Keratinocyte (primary cell): Measurements from ENCODE around the gene KIFC3. TPM values are rescaled to one million over a fixed set of nuclear protein-coding genes. Genes with fewer than 3 reads are reported as not detected.

Experiments
- DNase-seq: peaks from one replicate; pipeline ENCODE4 v3.0.0-alpha.2; 2011; ENCODE audit warnings: low read depth, missing footprints, low spot score
- FAIRE-seq: peaks from 2 replicates; lab custom pipeline; 2011; peaks lifted over from hg19 to GRCh38; lab: Jason Lieb, UNC
- H2AFZ ChIP-seq: 2 replicates; pipeline ENCODE4 v1.6.0; 2012; ENCODE audit warnings: low read length, control low read depth, inconsistent platforms; ENCODE audit not compliant: control insufficient read depth
- H3K27ac ChIP-seq: 2 replicates; pipeline ENCODE4 v1.5.1; 2011; ENCODE audit warnings: low read length; ENCODE audit not compliant: control insufficient read depth, insufficient read depth
- H3K27me3 ChIP-seq: 3 replicates; pipeline ENCODE4 v1.6.0; 2011; ENCODE audit warnings: low read length; ENCODE audit not compliant: control insufficient read depth, insufficient read depth; ENCODE audit errors: extremely low read depth
- H3K36me3 ChIP-seq, 2 experiments: 2 replicates in 1 of 2; 3 replicates in 1 of 2; pipeline ENCODE4 v1.5.1; 2011; ENCODE audit warnings: low read length in 2 of 2, mild to moderate bottlenecking in 1 of 2; ENCODE audit not compliant: control insufficient read depth in 2 of 2, insufficient read depth in 2 of 2; ENCODE audit errors: extremely low read depth in 1 of 2
- H3K4me1 ChIP-seq: 3 replicates; pipeline ENCODE4 v1.5.1; 2011; ENCODE audit warnings: low read length; ENCODE audit not compliant: control insufficient read depth, insufficient read depth; ENCODE audit errors: extremely low read depth
- H3K4me2 ChIP-seq: 3 replicates; pipeline ENCODE4 v1.6.0; 2011; ENCODE audit warnings: low read depth, low read length; ENCODE audit not compliant: control insufficient read depth, insufficient read depth; ENCODE audit errors: extremely low read depth
- H3K4me3 ChIP-seq, 3 experiments: fragments of 200-600 bp in 1 of 3; sonication (generic) in 1 of 3; 2 replicates in 2 of 3; 3 replicates in 1 of 3; pipeline ENCODE4 v1.5.1; 2011 to 2016; ENCODE audit warnings: low read length in 3 of 3, mild to moderate bottlenecking in 3 of 3, control low read depth in 2 of 3, inconsistent platforms in 1 of 3, low read depth in 1 of 3, mixed read lengths in 1 of 3, mixed run types in 1 of 3, moderate library complexity in 1 of 3; ENCODE audit not compliant: control insufficient read depth in 2 of 3, insufficient read depth in 2 of 3; ENCODE audit errors: extremely low read depth in 1 of 3
- H3K79me2 ChIP-seq: 2 replicates; pipeline ENCODE4 v1.6.0; 2012; ENCODE audit warnings: low read length; ENCODE audit not compliant: control insufficient read depth, insufficient read depth
- H3K9ac ChIP-seq: 3 replicates; pipeline ENCODE4 v1.6.0; 2011; ENCODE audit warnings: low read length; ENCODE audit not compliant: control insufficient read depth, insufficient read depth; ENCODE audit errors: extremely low read depth
- H3K9me1 ChIP-seq: 3 replicates; pipeline ENCODE4 v1.6.0; 2011; ENCODE audit warnings: low read length; ENCODE audit not compliant: control insufficient read depth, insufficient read depth; ENCODE audit errors: extremely low read depth
- H3K9me3 ChIP-seq: 2 replicates; pipeline ENCODE4 v1.5.1; 2012; ENCODE audit warnings: low read depth, low read length; ENCODE audit not compliant: control insufficient read depth
- H4K20me1 ChIP-seq: 3 replicates; pipeline ENCODE4 v1.6.0; 2011; ENCODE audit warnings: low read length; ENCODE audit not compliant: control insufficient read depth, insufficient read depth; ENCODE audit errors: extremely low read depth
- EZH2 ChIP-seq: IDR thresholded peaks from one replicate; pipeline ENCODE4 v1.6.1; 2012; ENCODE audit warnings: inconsistent platforms, mild to moderate bottlenecking, low read length, moderate library complexity
- dilution Hi-C: fragments of 300-500 bp; cut with MboI; formaldehyde crosslinking; loops from one replicate; pipeline ENCODE4 v1.7.0; 2020; ENCODE audit warnings: low sequenced_read_pairs; ENCODE audit not compliant: extremely low pct_ligation_motif_present
- polyA plus RNA-seq, 5 experiments: library from polyadenylated mRNA; depleted of rRNA in 3 of 5; stranded (reverse) in 3 of 5; stranded (forward) in 1 of 5; unstranded in 1 of 5; fragments of >200 nt; gene quantifications; 1 replicate in 1 of 5; 2 replicates in 3 of 5; 3 replicates in 1 of 5; pipeline versions ENCODE4 v1.2.1 to v1.2.3, GENCODE V29; 2011 to 2012; ENCODE audit warnings: missing spikeins in 2 of 5, low read depth in 1 of 5, low replicate concordance in 1 of 5
- TF ChIP-seq, protein P1 (sequence below), 3 experiments: IDR thresholded peaks in 1 of 3; conservative IDR thresholded peaks in 1 of 3; optimal IDR thresholded peaks in 1 of 3; 2 replicates in 2 of 3; 3 replicates in 1 of 3; pipeline versions ENCODE3 to v1.5.1; 2011; ENCODE audit warnings: low read length in 3 of 3, mild to moderate bottlenecking in 3 of 3, moderate library complexity in 2 of 3, control low read depth in 1 of 3, inconsistent platforms in 1 of 3; ENCODE audit not compliant: insufficient read depth in 2 of 3; ENCODE audit errors: extremely low read depth in 1 of 3

Gene KIFC3
- polyA plus RNA-seq, 1 donor (not counting 4 experiments of a cell fraction or from before 2014, with no cell fraction given) = 22.7 TPM

DNA sequence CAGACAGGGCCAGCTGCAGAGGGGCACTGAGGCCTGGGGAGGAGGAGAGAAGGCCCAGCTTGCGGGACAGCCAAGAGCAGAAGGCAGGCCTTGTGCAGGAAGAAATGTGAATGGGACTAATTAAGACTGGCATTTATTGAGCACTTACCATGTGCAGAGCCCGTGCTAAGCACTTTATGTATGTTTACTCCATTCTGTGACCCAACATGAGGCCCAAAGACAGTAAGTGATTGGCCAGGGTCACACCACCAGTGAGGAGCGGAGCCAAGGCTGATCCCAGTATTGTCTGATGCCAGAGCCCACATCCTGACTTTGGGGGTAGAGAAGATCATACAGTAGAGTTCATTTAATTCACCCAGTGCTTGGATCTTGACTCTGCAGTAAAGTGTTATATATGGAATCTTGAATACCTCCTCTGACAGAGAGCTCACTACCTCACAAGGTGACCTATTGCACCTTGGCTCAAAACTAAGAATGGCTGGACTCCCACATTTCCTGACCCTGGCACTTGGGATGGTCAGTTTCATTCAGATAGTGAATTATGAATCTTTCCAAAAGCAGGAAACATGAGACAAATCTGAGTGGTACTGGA lies 53.1 kb downstream of the KIFC3 start:
- DNase-seq = no peak
- H3K9me3 ChIP-seq = no peaks in the 10 kb centered on the region
- peaks cover 3% of the 10 kb centered on the region for H4K20me1 ChIP-seq
- H3K36me3 ChIP-seq = peaks cover 0 to 15% of the 10 kb centered on the region in 2 experiments
- no peaks in the 10 kb centered on the region for H3K27me3 ChIP-seq
- dilution Hi-C loops = no loop called here
- no peak overlapping the region for H3K4me3 ChIP-seq
- no peaks in the 10 kb centered on the region for H3K9me1 ChIP-seq
- H3K9ac ChIP-seq = no peak overlapping the region
- no peak overlapping the region for H3K4me2 ChIP-seq
- no peak overlapping the region for H3K27ac ChIP-seq
- H3K79me2 ChIP-seq = no peaks in the 10 kb centered on the region
- H2AFZ ChIP-seq = no peak overlapping the region
- no peak for TF ChIP-seq EZH2
- TF ChIP-seq, protein P1, sequence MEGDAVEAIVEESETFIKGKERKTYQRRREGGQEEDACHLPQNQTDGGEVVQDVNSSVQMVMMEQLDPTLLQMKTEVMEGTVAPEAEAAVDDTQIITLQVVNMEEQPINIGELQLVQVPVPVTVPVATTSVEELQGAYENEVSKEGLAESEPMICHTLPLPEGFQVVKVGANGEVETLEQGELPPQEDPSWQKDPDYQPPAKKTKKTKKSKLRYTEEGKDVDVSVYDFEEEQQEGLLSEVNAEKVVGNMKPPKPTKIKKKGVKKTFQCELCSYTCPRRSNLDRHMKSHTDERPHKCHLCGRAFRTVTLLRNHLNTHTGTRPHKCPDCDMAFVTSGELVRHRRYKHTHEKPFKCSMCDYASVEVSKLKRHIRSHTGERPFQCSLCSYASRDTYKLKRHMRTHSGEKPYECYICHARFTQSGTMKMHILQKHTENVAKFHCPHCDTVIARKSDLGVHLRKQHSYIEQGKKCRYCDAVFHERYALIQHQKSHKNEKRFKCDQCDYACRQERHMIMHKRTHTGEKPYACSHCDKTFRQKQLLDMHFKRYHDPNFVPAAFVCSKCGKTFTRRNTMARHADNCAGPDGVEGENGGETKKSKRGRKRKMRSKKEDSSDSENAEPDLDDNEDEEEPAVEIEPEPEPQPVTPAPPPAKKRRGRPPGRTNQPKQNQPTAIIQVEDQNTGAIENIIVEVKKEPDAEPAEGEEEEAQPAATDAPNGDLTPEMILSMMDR (optimal IDR thresholded peaks at IDR 0.05 in 1 of 3, IDR thresholded peaks at IDR 0.05 in 1 of 3, conservative IDR thresholded peaks at IDR 0.05 in 1 of 3; ENCODE audit: extremely low read depth in 1 of 3, insufficient read depth in 2 of 3, low read length in 3 of 3) = no peak
- H3K4me1 ChIP-seq = no peaks in the 10 kb centered on the region
- no peak for FAIRE-seq

DNA sequence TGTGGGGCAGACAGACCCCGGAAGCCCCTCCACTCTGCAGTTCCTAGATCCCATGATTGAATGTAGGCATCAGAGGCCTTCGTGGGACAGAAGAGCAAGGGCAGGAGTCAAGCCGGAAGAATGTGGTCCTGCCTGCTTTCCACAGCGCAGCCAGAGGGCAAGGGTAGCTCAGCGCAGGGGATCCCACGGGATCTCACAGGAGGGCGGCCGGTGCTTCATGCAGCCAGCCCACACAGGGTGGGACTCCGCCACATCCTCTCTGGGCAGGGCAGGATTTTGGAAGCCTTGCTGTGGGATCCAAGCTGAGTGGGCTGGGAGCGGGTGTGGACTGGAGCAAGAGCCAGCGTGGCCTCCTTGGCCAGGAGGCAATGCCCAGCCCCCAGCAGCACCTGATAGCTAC lies 53.7 kb downstream of the KIFC3 start:
- Histone ChIP-seq H2AFZ (no peak overlapping the region), H3K36me3 (peaks cover 0 to 17% of the 10 kb centered on the region in 2 experiments), H3K4me2 (no peak overlapping the region), H3K4me3 (no peak overlapping the region), H3K9ac (no peak overlapping the region), H3K4me1 (no peaks in the 10 kb centered on the region), H3K79me2 (no peaks in the 10 kb centered on the region), H3K27ac (no peak overlapping the region), H3K9me1 (no peaks in the 10 kb centered on the region), H3K9me3 (no peaks in the 10 kb centered on the region), H3K27me3 (no peaks in the 10 kb centered on the region), H4K20me1 (peaks cover 3% of the 10 kb centered on the region)
- DNase-seq (no peak), FAIRE-seq (no peak)
- TF ChIP-seq EZH2 = no peak
- TF ChIP-seq, protein P1 (optimal IDR thresholded peaks at IDR 0.05 in 1 of 3, IDR thresholded peaks at IDR 0.05 in 1 of 3, conservative IDR thresholded peaks at IDR 0.05 in 1 of 3; ENCODE audit: extremely low read depth in 1 of 3, insufficient read depth in 2 of 3, low read length in 3 of 3) = no peak
- dilution Hi-C loops = no loop called here
